K562 (cell line): ENCODE results near the gene POR. TPM values are rescaled to one million over a fixed set of nuclear protein-coding genes. Genes with fewer than 3 reads are reported as not detected.

Source experiments
- BRD9 ChIP-seq: fragments of 450-650 bp; IDR thresholded peaks from 2 replicates; pipeline ENCODE4 v1.6.1; 2018; ENCODE audit warnings: low read depth; ENCODE audit not compliant: partially characterized antibody
- CBX2 ChIP-seq: fragments of 200-600 bp; sonication (generic); IDR thresholded peaks from one replicate; pipeline ENCODE4 v1.6.1; 2012; ENCODE audit warnings: mild to moderate bottlenecking, low read length, inconsistent platforms; ENCODE audit not compliant: insufficient read depth, poor library complexity, severe bottlenecking
- CCAR2 ChIP-seq: fragments of 200-400 bp; formaldehyde crosslinking; IDR thresholded peaks from 2 replicates; pipeline ENCODE4 v1.6.1; 2017; ENCODE audit warnings: mild to moderate bottlenecking, low read depth, low read length
- CHD1 ChIP-seq: fragments of 200-600 bp; sonication (generic); IDR thresholded peaks from one replicate; pipeline ENCODE4 v1.6.1; 2012; ENCODE audit warnings: mild to moderate bottlenecking, moderate library complexity, low read length, inconsistent platforms
- EHMT2 ChIP-seq: fragments of 450-650 bp; IDR thresholded peaks from 2 replicates; pipeline ENCODE4 v1.6.1; 2018; ENCODE audit warnings: antibody characterized with exemption
- HNRNPK ChIP-seq: fragments of 200-400 bp; formaldehyde crosslinking; IDR thresholded peaks from one replicate; pipeline ENCODE4 v1.6.1; 2018; ENCODE audit warnings: mild to moderate bottlenecking, low read depth, low read length; ENCODE audit not compliant: poor library complexity, severe bottlenecking
- MTF1 ChIP-seq: fragments of 250-450 bp; sonication (Bioruptor Pico); IDR thresholded peaks from 2 replicates; pipeline ENCODE4 v1.9.0; 2021; ENCODE audit warnings: moderate library complexity, mild to moderate bottlenecking, inconsistent platforms, borderline replicate concordance
- OTX1 ChIP-seq: fragments of 450-650 bp; formaldehyde crosslinking; IDR thresholded peaks from 2 replicates; pipeline ENCODE4 v1.4.0; 2022; ENCODE audit warnings: mild to moderate bottlenecking
- RFX7 ChIP-seq: fragments of 250-450 bp; sonication (Bioruptor Pico); IDR thresholded peaks from 2 replicates; pipeline ENCODE4 v1.5.1; 2021; ENCODE audit warnings: mild to moderate bottlenecking
- SIN3A ChIP-seq, 2 experiments: fragments of 150-350 bp in 1 of 2; IDR thresholded peaks; 2 replicates each; pipeline ENCODE4 v1.6.1; 2011 to 2016; ENCODE audit warnings: borderline replicate concordance in 2 of 2, low read depth in 2 of 2, low read length in 2 of 2, mild to moderate bottlenecking in 2 of 2, moderate library complexity in 2 of 2; ENCODE audit not compliant: control insufficient read depth in 1 of 2
- SIX5 ChIP-seq, 2 experiments: IDR thresholded peaks; 2 replicates each; pipeline ENCODE4 v1.6.1; 2011; ENCODE audit warnings: low read length in 2 of 2, borderline replicate concordance in 1 of 2, low read depth in 1 of 2, mild to moderate bottlenecking in 1 of 2, moderate library complexity in 1 of 2; ENCODE audit not compliant: insufficient read depth in 1 of 2
- SMARCE1 ChIP-seq: fragments of 450-650 bp; IDR thresholded peaks from 2 replicates; pipeline ENCODE4 v1.7.1; 2016; ENCODE audit warnings: mild to moderate bottlenecking
- ZBTB5 ChIP-seq: fragments of 450-650 bp; IDR thresholded peaks from 2 replicates; pipeline ENCODE4 v1.6.1; 2017; ENCODE audit warnings: antibody characterized with exemption
- ZNF239 ChIP-seq: fragments of 250-450 bp; sonication (Bioruptor Pico); IDR thresholded peaks from 2 replicates; pipeline ENCODE4 v1.4.0; 2020; ENCODE audit warnings: mild to moderate bottlenecking
- ZNF696 ChIP-seq: fragments of 250-450 bp; sonication (Bioruptor Pico); conservative IDR thresholded peaks from 2 replicates; pipeline ENCODE4 v1.4.0; 2020; ENCODE audit warnings: mild to moderate bottlenecking, moderate library complexity
- ZNF764 ChIP-seq: fragments of 250-450 bp; sonication (Bioruptor Pico); IDR thresholded peaks from 2 replicates; pipeline ENCODE4 v1.4.0; 2020; ENCODE audit warnings: low read depth, mild to moderate bottlenecking, moderate library complexity
- ZNF79 ChIP-seq: fragments of 250-450 bp; sonication (Bioruptor Pico); IDR thresholded peaks from 2 replicates; pipeline ENCODE4 v1.4.0; 2020; ENCODE audit warnings: low read depth, mild to moderate bottlenecking, moderate library complexity
- polyA plus RNA-seq, 8 experiments: library from polyadenylated mRNA; depleted of rRNA in 4 of 8; stranded (reverse) in 5 of 8; unstranded in 3 of 8; fragments of >200 nt; fragmentation: Nextera tagmentation in 2 of 8; fragmentation: Illumina TruSeq in 1 of 8; extraction: Ambion mirVana in 2 of 8; extraction: Trizol in 1 of 8; gene quantifications; 2 replicates each; pipeline versions ENCODE4 v1.2.1 to v1.2.3, GENCODE V29; 2011 to 2014; ENCODE audit warnings: inconsistent platforms in 1 of 8, missing spikeins in 1 of 8
- total RNA-seq, 7 experiments: library from RNA; depleted of rRNA in 6 of 7; stranded (reverse); fragments of >200 nt in 6 of 7; fragmentation: Illumina TruSeq in 2 of 7; extraction: Trizol in 2 of 7; gene quantifications; 2 replicates each; pipeline versions ENCODE4 v1.2.1 to v1.2.3, GENCODE V29; 2011 to 2021; ENCODE audit warnings: low replicate concordance in 1 of 7
- TF ChIP-seq, protein P1 (sequence below): sonication (generic); IDR thresholded peaks from 2 replicates; pipeline ENCODE4 v1.6.1; 2016
- TF ChIP-seq, protein P2 (sequence below): fragments of 250-450 bp; sonication (Bioruptor Pico); IDR thresholded peaks from 2 replicates; pipeline ENCODE4 v1.8.0; 2022; ENCODE audit warnings: moderate library complexity, mild to moderate bottlenecking, inconsistent platforms
- TF ChIP-seq, protein P3 (sequence below): IDR thresholded peaks from 2 replicates; pipeline ENCODE4 v1.6.1; 2011; ENCODE audit not compliant: insufficient read length; ENCODE audit errors: extremely low read depth

The POR gene
- total and polyA plus RNA-seq, 9 of the 15 experiments (the other 6 are each of a cell fraction or from before 2014, with no cell fraction given) = 4.7 to 142 (median 40.8) TPM

- TF ChIP-seq ZNF79 (CRISPR knock-in tag) (no peak), CCAR2 (no peak), SIX5 (IDR thresholded peaks at IDR 0.05; ENCODE audit: borderline replicate concordance in 1 of 2, insufficient read depth in 1 of 2, low read depth in 1 of 2, low read length in 2 of 2) (peak; percentile 59 to 71; a peak in 3 of 4 replicates), OTX1 (peak; percentile 61; the same call in 1 of the 2 replicates), CHD1 (no peak), EHMT2 (no peak), RFX7 (0 out of 2 replicates have a peak, but pooled peaks have one; percentile 19), SIN3A (IDR thresholded peaks at IDR 0.05; ENCODE audit: borderline replicate concordance in 2 of 2, control insufficient read depth in 1 of 2, low read depth in 2 of 2, low read length in 2 of 2) (peak; percentile 48 to 86; a peak in 3 of 4 replicates), ZNF239 (CRISPR knock-in tag) (peak; percentile 39; the same call in 1 of the 2 replicates), BRD9 (no peak), HNRNPK (peak; percentile 71), ZNF764 (CRISPR knock-in tag) (0 out of 2 replicates have a peak, but pooled peaks have one; percentile 29), ZBTB5 (no peak), MTF1 (CRISPR knock-in tag) (no peak), CBX2 (no peak), ZNF696 (CRISPR knock-in tag) (0 out of 2 replicates have a peak, but pooled peaks have one; percentile 51), SMARCE1 (no peak)
- TF ChIP-seq, protein P1, sequence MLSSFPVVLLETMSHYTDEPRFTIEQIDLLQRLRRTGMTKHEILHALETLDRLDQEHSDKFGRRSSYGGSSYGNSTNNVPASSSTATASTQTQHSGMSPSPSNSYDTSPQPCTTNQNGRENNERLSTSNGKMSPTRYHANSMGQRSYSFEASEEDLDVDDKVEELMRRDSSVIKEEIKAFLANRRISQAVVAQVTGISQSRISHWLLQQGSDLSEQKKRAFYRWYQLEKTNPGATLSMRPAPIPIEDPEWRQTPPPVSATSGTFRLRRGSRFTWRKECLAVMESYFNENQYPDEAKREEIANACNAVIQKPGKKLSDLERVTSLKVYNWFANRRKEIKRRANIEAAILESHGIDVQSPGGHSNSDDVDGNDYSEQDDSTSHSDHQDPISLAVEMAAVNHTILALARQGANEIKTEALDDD = no peak
- TF ChIP-seq, protein P2, sequence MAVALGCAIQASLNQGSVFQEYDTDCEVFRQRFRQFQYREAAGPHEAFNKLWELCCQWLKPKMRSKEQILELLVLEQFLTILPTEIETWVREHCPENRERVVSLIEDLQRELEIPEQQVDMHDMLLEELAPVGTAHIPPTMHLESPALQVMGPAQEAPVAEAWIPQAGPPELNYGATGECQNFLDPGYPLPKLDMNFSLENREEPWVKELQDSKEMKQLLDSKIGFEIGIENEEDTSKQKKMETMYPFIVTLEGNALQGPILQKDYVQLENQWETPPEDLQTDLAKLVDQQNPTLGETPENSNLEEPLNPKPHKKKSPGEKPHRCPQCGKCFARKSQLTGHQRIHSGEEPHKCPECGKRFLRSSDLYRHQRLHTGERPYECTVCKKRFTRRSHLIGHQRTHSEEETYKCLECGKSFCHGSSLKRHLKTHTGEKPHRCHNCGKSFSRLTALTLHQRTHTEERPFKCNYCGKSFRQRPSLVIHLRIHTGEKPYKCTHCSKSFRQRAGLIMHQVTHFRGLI = no peak
- TF ChIP-seq, protein P3, sequence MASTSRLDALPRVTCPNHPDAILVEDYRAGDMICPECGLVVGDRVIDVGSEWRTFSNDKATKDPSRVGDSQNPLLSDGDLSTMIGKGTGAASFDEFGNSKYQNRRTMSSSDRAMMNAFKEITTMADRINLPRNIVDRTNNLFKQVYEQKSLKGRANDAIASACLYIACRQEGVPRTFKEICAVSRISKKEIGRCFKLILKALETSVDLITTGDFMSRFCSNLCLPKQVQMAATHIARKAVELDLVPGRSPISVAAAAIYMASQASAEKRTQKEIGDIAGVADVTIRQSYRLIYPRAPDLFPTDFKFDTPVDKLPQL = no peak
Measured at GRCh38 chr7:75914655-75915415, at the start of gene POR (continued).
